Astrocyte (in vitro differentiated cells and primary cell): ENCODE data around the gene UBE2L3.

Source experiments
- CTCF ChIP-seq: IDR thresholded peaks from 2 replicates; pipeline ENCODE4 v1.5.1; 2011; ENCODE audit warnings: low read depth, mild to moderate bottlenecking, inconsistent platforms, low read length, moderate library complexity; ENCODE audit not compliant: insufficient read depth
- EZH2 ChIP-seq: IDR thresholded peaks from 2 replicates; pipeline ENCODE4 v1.6.1; 2012; ENCODE audit warnings: mild to moderate bottlenecking, low read length, inconsistent platforms; ENCODE audit not compliant: insufficient read depth

- TF ChIP-seq CTCF, result no peak
- TF ChIP-seq EZH2, result no peak
These were observed 45.3 kb downstream of the UBE2L3 start for GRCh38 chr22:21612858-21613257.
